ENCODE results near the gene PLEKHG4B. TPM values are rescaled to one million over a fixed set of nuclear protein-coding genes. Genes with fewer than 3 reads are reported as not detected.

PLEKHG4B gene
- polyA plus RNA-seq, 1 donor from 2014 or later = 0.78 TPM

DNA sequence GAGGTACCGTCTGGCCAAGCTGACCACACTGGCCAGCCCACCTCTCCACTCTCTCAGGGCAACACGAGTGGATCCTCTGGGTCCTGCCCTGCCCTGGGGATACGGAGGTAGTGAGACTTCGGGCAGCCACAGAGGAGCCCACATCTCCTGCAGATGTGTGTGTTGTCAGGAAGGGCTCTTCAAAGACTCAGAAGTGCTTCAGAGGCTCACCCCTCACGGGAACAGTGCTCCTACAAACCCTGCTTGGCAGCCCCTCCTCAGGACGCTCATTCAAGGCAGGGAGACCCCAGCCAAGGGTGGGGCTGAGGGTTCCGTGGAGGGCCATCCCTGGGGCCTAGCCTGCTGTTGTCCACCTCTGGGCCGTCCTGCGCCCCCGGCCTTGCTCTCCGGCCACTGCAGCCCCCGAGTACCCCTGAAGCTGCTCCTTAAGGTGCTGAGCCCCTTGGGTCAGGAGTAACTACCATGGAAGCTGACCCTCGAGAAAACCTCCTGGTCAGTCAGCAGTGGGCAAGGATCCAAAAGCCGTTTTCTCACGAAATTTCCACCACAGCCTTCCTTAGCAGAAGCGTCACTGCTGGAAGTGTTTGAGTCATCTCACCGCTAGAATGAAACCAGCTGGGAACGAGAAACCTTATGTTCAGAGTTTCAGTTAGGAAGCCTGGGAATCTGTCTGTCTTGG, 76.2 kb downstream of the PLEKHG4B start:
- no peak overlapping the region for H3K4me3 ChIP-seq (ENCODE audit: low read length)
- no peak overlapping the region for H3K9ac ChIP-seq (ENCODE audit: low read length)
- H3F3A ChIP-seq (ENCODE audit: insufficient read depth, low read length, poor library complexity, severe bottlenecking) = no peaks in the 10 kb centered on the region
- H2AFZ ChIP-seq (ENCODE audit: low read depth, low read length) = no peak overlapping the region
- no peaks in the 10 kb centered on the region for H3K9me2 ChIP-seq (ENCODE audit: insufficient read depth, low read length)
- no peaks in the 10 kb centered on the region for H3K79me2 ChIP-seq (replicated peaks; ENCODE audit: insufficient read depth, low read length)
- H3K4me2 ChIP-seq (ENCODE audit: low read length) = no peak overlapping the region
- H3K27ac ChIP-seq (ENCODE audit: low read length) = no peak overlapping the region
- no peaks in the 10 kb centered on the region for H3K9me3 ChIP-seq (ENCODE audit: low read length)
- no peaks in the 10 kb centered on the region for H4K20me1 ChIP-seq (ENCODE audit: insufficient read depth)
- no peak for TF ChIP-seq RAD21 (conservative IDR thresholded peaks at IDR 0.05)
- no peak for TF ChIP-seq TAF1 (IDR thresholded peaks at IDR 0.05; ENCODE audit: low read depth)
- TF ChIP-seq EP300 (conservative IDR thresholded peaks at IDR 0.05; ENCODE audit: poor library complexity, severe bottlenecking) = no peak
- no peaks in the 10 kb centered on the region for H3K27me3 ChIP-seq (ENCODE audit: insufficient read depth, low read depth, low read length)
- H3K36me3 ChIP-seq (ENCODE audit: insufficient read depth, low read length) = no peaks in the 10 kb centered on the region

GRCh38 chr5:169071-169727, 77.2 kb downstream of the PLEKHG4B start:
- no peak overlapping the region for H3K4me2 ChIP-seq (ENCODE audit: low read length)
- no peaks in the 10 kb centered on the region for H4K20me1 ChIP-seq (ENCODE audit: insufficient read depth)
- no peaks in the 10 kb centered on the region for H3K27me3 ChIP-seq (ENCODE audit: insufficient read depth, low read depth, low read length)
- H3K79me2 ChIP-seq (replicated peaks; ENCODE audit: insufficient read depth, low read length) = no peaks in the 10 kb centered on the region
- H3K36me3 ChIP-seq (ENCODE audit: insufficient read depth, low read length) = no peaks in the 10 kb centered on the region
- no peaks in the 10 kb centered on the region for H3F3A ChIP-seq (ENCODE audit: insufficient read depth, low read length, poor library complexity, severe bottlenecking)
- H3K9ac ChIP-seq (ENCODE audit: low read length) = no peak overlapping the region
- no peak overlapping the region for H3K4me3 ChIP-seq (ENCODE audit: low read length)
- H3K9me3 ChIP-seq (ENCODE audit: low read length) = no peaks in the 10 kb centered on the region
- H3K9me2 ChIP-seq (ENCODE audit: insufficient read depth, low read length) = no peaks in the 10 kb centered on the region
- no peak for TF ChIP-seq EP300 (conservative IDR thresholded peaks at IDR 0.05; ENCODE audit: poor library complexity, severe bottlenecking)
- TF ChIP-seq POLR2AphosphoS5 (IDR thresholded peaks at IDR 0.05) = no peak
- no peak for TF ChIP-seq RAD21 (conservative IDR thresholded peaks at IDR 0.05)
- TF ChIP-seq MXI1 (conservative IDR thresholded peaks at IDR 0.05; ENCODE audit: poor library complexity, severe bottlenecking) = no peak
- no peak for TF ChIP-seq SMC3 (conservative IDR thresholded peaks at IDR 0.05; ENCODE audit: poor library complexity)
- no peak for TF ChIP-seq EZH2 (IDR thresholded peaks at IDR 0.05; ENCODE audit: borderline replicate concordance, insufficient read depth, low read length, poor library complexity, severe bottlenecking)
- no peak for TF ChIP-seq TAF1 (IDR thresholded peaks at IDR 0.05; ENCODE audit: low read depth)
- no peak for TF ChIP-seq REST (IDR thresholded peaks at IDR 0.05; ENCODE audit: borderline replicate concordance)
- H3K27ac ChIP-seq (ENCODE audit: low read length) = no peak overlapping the region
- H2AFZ ChIP-seq (ENCODE audit: low read depth, low read length) = no peak overlapping the region

- Histone ChIP-seq H3K9ac (ENCODE audit: low read length) (no peak overlapping the region), H3F3A (ENCODE audit: insufficient read depth, low read length, poor library complexity, severe bottlenecking) (no peaks in the 10 kb centered on the region), H3K79me2 (replicated peaks; ENCODE audit: insufficient read depth, low read length) (no peaks in the 10 kb centered on the region), H3K27ac (ENCODE audit: low read length) (no peak overlapping the region), H4K20me1 (ENCODE audit: insufficient read depth) (no peaks in the 10 kb centered on the region), H3K36me3 (ENCODE audit: insufficient read depth, low read length) (no peaks in the 10 kb centered on the region), H3K9me2 (ENCODE audit: insufficient read depth, low read length) (no peaks in the 10 kb centered on the region), H3K4me3 (ENCODE audit: low read length) (no peak overlapping the region), H3K4me2 (ENCODE audit: low read length) (no peak overlapping the region), H3K27me3 (ENCODE audit: insufficient read depth, low read depth, low read length) (no peaks in the 10 kb centered on the region), H3K9me3 (ENCODE audit: low read length) (no peaks in the 10 kb centered on the region), H2AFZ (ENCODE audit: low read depth, low read length) (no peak overlapping the region)
- TF ChIP-seq RAD21 (conservative IDR thresholded peaks at IDR 0.05) = no peak
These were observed 77.7 kb downstream of the PLEKHG4B start for GRCh38 chr5:169728-170094.
